ENCODE data around the gene SDK1.

SDK1 gene

DNA sequence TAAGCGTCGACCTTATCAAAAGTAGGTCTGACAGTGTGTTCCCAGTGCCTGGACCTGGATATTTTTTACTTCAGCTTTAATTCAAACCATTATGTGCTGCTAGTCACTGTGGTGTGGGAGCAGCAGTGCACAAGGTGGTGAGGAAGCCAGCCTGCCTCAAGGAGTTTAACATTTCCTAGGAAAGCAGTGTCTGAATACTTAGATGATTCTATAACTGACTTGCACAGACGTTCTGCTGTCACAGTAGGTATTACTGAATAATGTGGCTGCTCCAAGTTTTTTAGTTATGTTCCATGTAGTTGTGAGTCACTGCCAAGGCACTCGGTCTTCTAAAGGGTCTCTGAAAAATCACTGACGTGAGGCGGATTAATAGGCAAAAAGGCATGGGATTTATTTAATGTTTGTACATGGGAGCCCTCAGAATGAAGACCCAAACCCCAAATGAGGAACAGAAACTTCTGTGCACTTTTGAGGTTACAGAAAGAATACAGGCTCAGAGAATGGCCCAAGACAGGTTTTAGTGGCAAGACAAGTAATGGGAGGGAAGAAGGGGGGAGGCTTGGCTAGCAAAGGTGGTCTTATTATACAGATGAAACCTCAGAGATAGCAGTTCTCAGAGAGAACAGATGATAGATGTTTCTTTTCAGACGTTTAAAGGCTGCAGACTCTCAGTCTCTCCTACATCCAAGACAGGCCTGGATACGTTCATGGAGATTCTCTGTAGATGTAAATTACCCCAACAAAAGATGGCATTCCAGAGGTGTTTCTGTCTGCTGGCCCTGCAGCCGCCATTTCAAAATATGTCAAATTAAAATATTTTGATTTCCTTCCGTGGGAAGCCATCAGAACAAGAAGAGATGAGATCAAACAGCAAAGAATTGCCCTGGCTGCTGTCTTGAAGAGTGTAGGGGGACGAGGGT lies 209.3 kb downstream of the SDK1 start:
- TF ChIP-seq, protein P1, sequence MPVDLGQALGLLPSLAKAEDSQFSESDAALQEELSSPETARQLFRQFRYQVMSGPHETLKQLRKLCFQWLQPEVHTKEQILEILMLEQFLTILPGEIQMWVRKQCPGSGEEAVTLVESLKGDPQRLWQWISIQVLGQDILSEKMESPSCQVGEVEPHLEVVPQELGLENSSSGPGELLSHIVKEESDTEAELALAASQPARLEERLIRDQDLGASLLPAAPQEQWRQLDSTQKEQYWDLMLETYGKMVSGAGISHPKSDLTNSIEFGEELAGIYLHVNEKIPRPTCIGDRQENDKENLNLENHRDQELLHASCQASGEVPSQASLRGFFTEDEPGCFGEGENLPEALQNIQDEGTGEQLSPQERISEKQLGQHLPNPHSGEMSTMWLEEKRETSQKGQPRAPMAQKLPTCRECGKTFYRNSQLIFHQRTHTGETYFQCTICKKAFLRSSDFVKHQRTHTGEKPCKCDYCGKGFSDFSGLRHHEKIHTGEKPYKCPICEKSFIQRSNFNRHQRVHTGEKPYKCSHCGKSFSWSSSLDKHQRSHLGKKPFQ (tag by site-specific recombination; IDR thresholded peaks at IDR 0.05) = no peak
- no peak for TF ChIP-seq ZIC2 (tag by site-specific recombination; IDR thresholded peaks at IDR 0.05)
- no peak for TF ChIP-seq ZNF585B (tag by site-specific recombination; IDR thresholded peaks at IDR 0.05)
- TF ChIP-seq ZNF518A (tag by site-specific recombination; conservative IDR thresholded peaks at IDR 0.05; ENCODE audit: low read depth) = no peak
- no peak for TF ChIP-seq ZXDB (tag by site-specific recombination; IDR thresholded peaks at IDR 0.05)
- no peak for TF ChIP-seq KLF8 (tag by site-specific recombination; IDR thresholded peaks at IDR 0.05)
- no peak for TF ChIP-seq ZNF26 (tag by site-specific recombination; IDR thresholded peaks at IDR 0.05)
- TF ChIP-seq ZNF514 (tag by site-specific recombination; IDR thresholded peaks at IDR 0.05) = no peak
- no peak for TF ChIP-seq ZNF571 (tag by site-specific recombination; IDR thresholded peaks at IDR 0.05)
- TF ChIP-seq, protein P2, sequence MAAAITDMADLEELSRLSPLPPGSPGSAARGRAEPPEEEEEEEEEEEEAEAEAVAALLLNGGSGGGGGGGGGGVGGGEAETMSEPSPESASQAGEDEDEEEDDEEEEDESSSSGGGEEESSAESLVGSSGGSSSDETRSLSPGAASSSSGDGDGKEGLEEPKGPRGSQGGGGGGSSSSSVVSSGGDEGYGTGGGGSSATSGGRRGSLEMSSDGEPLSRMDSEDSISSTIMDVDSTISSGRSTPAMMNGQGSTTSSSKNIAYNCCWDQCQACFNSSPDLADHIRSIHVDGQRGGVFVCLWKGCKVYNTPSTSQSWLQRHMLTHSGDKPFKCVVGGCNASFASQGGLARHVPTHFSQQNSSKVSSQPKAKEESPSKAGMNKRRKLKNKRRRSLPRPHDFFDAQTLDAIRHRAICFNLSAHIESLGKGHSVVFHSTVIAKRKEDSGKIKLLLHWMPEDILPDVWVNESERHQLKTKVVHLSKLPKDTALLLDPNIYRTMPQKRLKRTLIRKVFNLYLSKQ (tag by site-specific recombination; IDR thresholded peaks at IDR 0.05; ENCODE audit: borderline replicate concordance) = no peak
- no peak for TF ChIP-seq MYNN (tag by site-specific recombination; IDR thresholded peaks at IDR 0.05; ENCODE audit: borderline replicate concordance)
- Histone ChIP-seq H3K4me3 (ENCODE audit: low read depth, low read length) (no peak overlapping the region), H3K27ac (ENCODE audit: extremely low read depth, low read depth, low read length) (no peak overlapping the region), H3K4me1 (ENCODE audit: control insufficient read depth, insufficient read depth, low read length) (no peaks in the 10 kb centered on the region), H3K9me3 (ENCODE audit: control insufficient read depth, insufficient read depth, low read depth, low read length) (no peaks in the 10 kb centered on the region), H3K36me3 (ENCODE audit: control insufficient read depth in 2 of 2, insufficient read depth in 1 of 2, low read length in 2 of 2) (no peaks in the 10 kb centered on the region)
- CTCF ChIA-PET = no interaction called here
- POLR2A ChIA-PET = no interaction called here

- Histone ChIP-seq H3K9me3 (ENCODE audit: control insufficient read depth, insufficient read depth, low read depth, low read length) (no peaks in the 10 kb centered on the region), H3K27ac (ENCODE audit: extremely low read depth, low read depth, low read length) (no peak overlapping the region), H3K4me1 (ENCODE audit: control insufficient read depth, insufficient read depth, low read length) (peaks cover 21% of the 10 kb centered on the region), H3K4me3 (ENCODE audit: low read depth, low read length) (no peak overlapping the region), H3K36me3 (ENCODE audit: control insufficient read depth in 2 of 2, insufficient read depth in 1 of 2, low read length in 2 of 2) (no peaks in the 10 kb centered on the region)
- CTCF ChIA-PET = interaction anchor here (0.6 kb wide), 1 partner anchor 595 kb away, joined by 3 read pairs; no protein-coding TSS in a partner anchor
- no peak for TF ChIP-seq ZNF776 (tag by site-specific recombination; IDR thresholded peaks at IDR 0.05; ENCODE audit: borderline replicate concordance)
- TF ChIP-seq ZNF10 (tag by site-specific recombination; IDR thresholded peaks at IDR 0.05) = no peak
- TF ChIP-seq SCRT2 (tag by site-specific recombination; IDR thresholded peaks at IDR 0.05) = peak; percentile 90
- no peak for TF ChIP-seq KLF9 (tag by site-specific recombination; IDR thresholded peaks at IDR 0.05; ENCODE audit: low read depth)
- TF ChIP-seq, protein P3, sequence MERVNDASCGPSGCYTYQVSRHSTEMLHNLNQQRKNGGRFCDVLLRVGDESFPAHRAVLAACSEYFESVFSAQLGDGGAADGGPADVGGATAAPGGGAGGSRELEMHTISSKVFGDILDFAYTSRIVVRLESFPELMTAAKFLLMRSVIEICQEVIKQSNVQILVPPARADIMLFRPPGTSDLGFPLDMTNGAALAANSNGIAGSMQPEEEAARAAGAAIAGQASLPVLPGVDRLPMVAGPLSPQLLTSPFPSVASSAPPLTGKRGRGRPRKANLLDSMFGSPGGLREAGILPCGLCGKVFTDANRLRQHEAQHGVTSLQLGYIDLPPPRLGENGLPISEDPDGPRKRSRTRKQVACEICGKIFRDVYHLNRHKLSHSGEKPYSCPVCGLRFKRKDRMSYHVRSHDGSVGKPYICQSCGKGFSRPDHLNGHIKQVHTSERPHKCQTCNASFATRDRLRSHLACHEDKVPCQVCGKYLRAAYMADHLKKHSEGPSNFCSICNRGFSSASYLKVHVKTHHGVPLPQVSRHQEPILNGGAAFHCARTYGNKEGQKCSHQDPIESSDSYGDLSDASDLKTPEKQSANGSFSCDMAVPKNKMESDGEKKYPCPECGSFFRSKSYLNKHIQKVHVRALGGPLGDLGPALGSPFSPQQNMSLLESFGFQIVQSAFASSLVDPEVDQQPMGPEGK (tag by site-specific recombination; IDR thresholded peaks at IDR 0.05) = no peak
- peak; percentile 66; the same call in 1 of the 2 replicates for TF ChIP-seq SCRT1 (tag by site-specific recombination; IDR thresholded peaks at IDR 0.05; ENCODE audit: borderline replicate concordance)
- POLR2A ChIA-PET = interaction anchor here (0.6 kb wide), 1 partner anchor 10 kb away, joined by 3 read pairs; no protein-coding TSS in a partner anchor
These were observed 216.3 kb downstream of the SDK1 start for GRCh38 chr7:3517344-3517743.

Data from HEK293 (cell line).